ENCODE measurements around the gene OPCML.

OPCML gene

GRCh38 chr11:132772703-132773545 is 759.4 kb downstream of the OPCML start:
- TF ChIP-seq CTCF (conservative IDR thresholded peaks at IDR 0.05; ENCODE audit: low read length) (no peak), EZH2phosphoT487 (IDR thresholded peaks at IDR 0.05; ENCODE audit: borderline replicate concordance) (no peak)
- no peaks in the 10 kb centered on the region for H3K27me3 ChIP-seq (ENCODE audit: insufficient read depth, low read length, poor library complexity, severe bottlenecking)
- no peak overlapping the region for H3K4me2 ChIP-seq (ENCODE audit: low read depth, low read length, poor library complexity, severe bottlenecking)
- H3K79me2 ChIP-seq (ENCODE audit: insufficient read depth, low read length): no peaks in the 10 kb centered on the region
- H3K4me1 ChIP-seq (ENCODE audit: insufficient read depth, low read length, poor library complexity, severe bottlenecking): no peaks in the 10 kb centered on the region
- H3K4me3 ChIP-seq (ENCODE audit: low read length, poor library complexity, severe bottlenecking): no peak overlapping the region
- no peaks in the 10 kb centered on the region for H4K20me1 ChIP-seq (ENCODE audit: insufficient read depth, low read length, poor library complexity, severe bottlenecking)
- H3K9me3 ChIP-seq (ENCODE audit: insufficient read depth, low read depth, low read length): no peaks in the 10 kb centered on the region; the same call in 1 of the 2 replicates
- no peaks in the 10 kb centered on the region for H3K36me3 ChIP-seq (ENCODE audit: insufficient read depth, low read length)
- H3F3A ChIP-seq (ENCODE audit: low read depth): no peaks in the 10 kb centered on the region
- H2AFZ ChIP-seq (ENCODE audit: low read length): no peak overlapping the region
- H3K9ac ChIP-seq (ENCODE audit: low read depth, low read length, poor library complexity, severe bottlenecking): no peak overlapping the region
- no peaks in the 10 kb centered on the region for H3K9me2 ChIP-seq (replicated peaks; ENCODE audit: low read depth, low read length)

- no peak overlapping the region for H3K9ac ChIP-seq (ENCODE audit: low read depth, low read length, poor library complexity, severe bottlenecking)
- no peaks in the 10 kb centered on the region for H4K20me1 ChIP-seq (ENCODE audit: insufficient read depth, low read length, poor library complexity, severe bottlenecking)
- no peaks in the 10 kb centered on the region for H3F3A ChIP-seq (ENCODE audit: low read depth)
- no peaks in the 10 kb centered on the region for H3K79me2 ChIP-seq (ENCODE audit: insufficient read depth, low read length)
- no peak for TF ChIP-seq CTCF (conservative IDR thresholded peaks at IDR 0.05; ENCODE audit: low read length)
- no peaks in the 10 kb centered on the region for H3K27me3 ChIP-seq (ENCODE audit: insufficient read depth, low read length, poor library complexity, severe bottlenecking)
- H3K9me2 ChIP-seq (replicated peaks; ENCODE audit: low read depth, low read length): no peaks in the 10 kb centered on the region
- H3K4me1 ChIP-seq (ENCODE audit: insufficient read depth, low read length, poor library complexity, severe bottlenecking): no peaks in the 10 kb centered on the region
- H3K9me3 ChIP-seq (ENCODE audit: insufficient read depth, low read depth, low read length): no peaks in the 10 kb centered on the region; the same call in 1 of the 2 replicates
- no peak overlapping the region for H2AFZ ChIP-seq (ENCODE audit: low read length)
- no peak overlapping the region for H3K4me3 ChIP-seq (ENCODE audit: low read length, poor library complexity, severe bottlenecking)
- H3K4me2 ChIP-seq (ENCODE audit: low read depth, low read length, poor library complexity, severe bottlenecking): no peak overlapping the region
- no peaks in the 10 kb centered on the region for H3K36me3 ChIP-seq (ENCODE audit: insufficient read depth, low read length)
Measured at GRCh38 chr11:132771746-132772145, 760.6 kb downstream of the OPCML start.

- H3K4me1 ChIP-seq (ENCODE audit: insufficient read depth, low read length, poor library complexity, severe bottlenecking): no peaks in the 10 kb centered on the region
- H3K4me3 ChIP-seq (ENCODE audit: low read length, poor library complexity, severe bottlenecking): no peak overlapping the region
- TF ChIP-seq CTCF (conservative IDR thresholded peaks at IDR 0.05; ENCODE audit: low read length) (no peak), EZH2phosphoT487 (IDR thresholded peaks at IDR 0.05; ENCODE audit: borderline replicate concordance) (no peak)
- H3K36me3 ChIP-seq (ENCODE audit: insufficient read depth, low read length): no peaks in the 10 kb centered on the region
- H4K20me1 ChIP-seq (ENCODE audit: insufficient read depth, low read length, poor library complexity, severe bottlenecking): no peaks in the 10 kb centered on the region
- H3K27me3 ChIP-seq (ENCODE audit: insufficient read depth, low read length, poor library complexity, severe bottlenecking): no peaks in the 10 kb centered on the region
- no peak overlapping the region for H3K9ac ChIP-seq (ENCODE audit: low read depth, low read length, poor library complexity, severe bottlenecking)
- H3K9me3 ChIP-seq (ENCODE audit: insufficient read depth, low read depth, low read length): no peaks in the 10 kb centered on the region; the same call in 1 of the 2 replicates
- H3F3A ChIP-seq (ENCODE audit: low read depth): no peaks in the 10 kb centered on the region
- no peaks in the 10 kb centered on the region for H3K9me2 ChIP-seq (replicated peaks; ENCODE audit: low read depth, low read length)
- no peak overlapping the region for H3K4me2 ChIP-seq (ENCODE audit: low read depth, low read length, poor library complexity, severe bottlenecking)
- no peaks in the 10 kb centered on the region for H3K79me2 ChIP-seq (ENCODE audit: insufficient read depth, low read length)
- no peak overlapping the region for H2AFZ ChIP-seq (ENCODE audit: low read length)
Measured at GRCh38 chr11:132770829-132771530, 761.3 kb downstream of the OPCML start.
